B cell (primary cell): ENCODE measurements around the gene ERP44. TPM values are rescaled to one million over a fixed set of nuclear protein-coding genes. Genes with fewer than 3 reads are reported as not detected.

ENCODE experiments used
- ATAC-seq: fragments of 200-7000 bp; cut with Tn5 transposase; one replicate; pipeline ENCODE4 v1.10.0; 2021; ENCODE audit warnings: low read depth, mild to moderate bottlenecking, moderate number of reproducible peaks, moderate library complexity
- CTCF ChIA-PET: fragments of 350-600 bp; sonication (Branson Sonifier 250); formaldehyde crosslinking; loops from one replicate; lab custom pipeline; 2021; ENCODE audit warnings: antibody characterized with exemption, inconsistent platforms; lab: Charles Lee
- POLR2A ChIA-PET: fragments of 350-600 bp; sonication (Branson Sonifier 250); formaldehyde crosslinking; loops from one replicate; lab custom pipeline; 2021; ENCODE audit warnings: antibody characterized with exemption; lab: Charles Lee
- DNase-seq: peaks from one replicate; pipeline ENCODE4 v3.0.0; 2013
- H2AFZ ChIP-seq: 2 replicates; pipeline ENCODE4 v1.6.1; 2012; ENCODE audit warnings: mild to moderate bottlenecking, low read depth, low read length; ENCODE audit not compliant: insufficient read depth, poor library complexity, severe bottlenecking
- H3K27ac ChIP-seq, 2 donors: 1 replicate in 1 of 2; 2 replicates in 1 of 2; pipeline ENCODE4 v1.5.1; 2012 to 2013; ENCODE audit warnings: low read length in 2 of 2, mild to moderate bottlenecking in 2 of 2, moderate library complexity in 1 of 2
- H3K27me3 ChIP-seq, 4 experiments: fragments of 200-600 bp in 1 of 4; sonication (generic) in 1 of 4; replicated peaks in 1 of 4; 1 replicate in 2 of 4; 2 replicates in 2 of 4; pipeline versions ENCODE4 v1.6.1 to v1.7.0; 2013 to 2016; ENCODE audit warnings: low read length in 3 of 4, mild to moderate bottlenecking in 2 of 4, mixed read lengths in 1 of 4, moderate library complexity in 1 of 4; ENCODE audit not compliant: insufficient read depth in 4 of 4, control insufficient read depth in 3 of 4; ENCODE audit errors: control extremely low read depth in 1 of 4
- H3K36me3 ChIP-seq, 2 experiments: replicated peaks in 1 of 2; 1 replicate in 1 of 2; 2 replicates in 1 of 2; pipeline versions ENCODE4 v1.6.1 to v1.7.1; 2013; ENCODE audit warnings: low read length in 1 of 2; ENCODE audit not compliant: insufficient read depth in 2 of 2, control insufficient read depth in 1 of 2; ENCODE audit errors: control extremely low read depth in 1 of 2, extremely low read depth in 1 of 2
- H3K4me1 ChIP-seq, 2 donors: fragments of 200-600 bp in 1 of 2; sonication (generic) in 1 of 2; 1 replicate in 1 of 2; 2 replicates in 1 of 2; pipeline versions ENCODE4 v1.5.1 to v1.6.1; 2013 to 2017; ENCODE audit warnings: low read length in 2 of 2; ENCODE audit not compliant: control insufficient read depth in 2 of 2, insufficient read depth in 2 of 2
- H3K4me2 ChIP-seq: replicated peaks from 2 replicates; pipeline ENCODE3; 2012; ENCODE audit warnings: mild to moderate bottlenecking, low read depth, low read length; ENCODE audit not compliant: poor library complexity, severe bottlenecking
- H3K4me3 ChIP-seq, 5 experiments: fragments of 200-600 bp in 1 of 5; sonication (generic) in 1 of 5; 1 replicate in 3 of 5; 2 replicates in 2 of 5; pipeline versions ENCODE4 v1.5.1 to v1.7.0; 2011 to 2016; ENCODE audit warnings: low read length in 4 of 5, mild to moderate bottlenecking in 4 of 5, low read depth in 2 of 5, control low read depth in 1 of 5, moderate library complexity in 1 of 5; ENCODE audit not compliant: insufficient read depth in 1 of 5; ENCODE audit errors: control extremely low read depth in 1 of 5, extremely low read depth in 1 of 5
- H3K79me2 ChIP-seq: fragments of 200-600 bp; sonication (generic); one replicate; pipeline ENCODE4 v1.6.0; 2016; ENCODE audit warnings: low read length; ENCODE audit not compliant: control insufficient read depth, insufficient read depth
- H3K9ac ChIP-seq: fragments of 200-600 bp; sonication (generic); 2 replicates; pipeline ENCODE4 v1.6.1; 2017; ENCODE audit warnings: mild to moderate bottlenecking, low read length, moderate library complexity
- H3K9me3 ChIP-seq, 3 donors: one replicate each; pipeline versions ENCODE4 v1.6.1 to v1.7.1; 2013; ENCODE audit warnings: low read length in 2 of 3; ENCODE audit not compliant: control insufficient read depth in 2 of 3, insufficient read depth in 1 of 3; ENCODE audit errors: control extremely low read depth in 1 of 3
- H4K20me1 ChIP-seq: 2 replicates; pipeline ENCODE4 v1.6.0; 2012; ENCODE audit warnings: mild to moderate bottlenecking, low read length; ENCODE audit not compliant: insufficient read depth, control insufficient read depth, poor library complexity, severe bottlenecking
- H3K27ac Mint-ChIP-seq: one replicate; pipeline ENCODE4 v1.8.0; 2021; ENCODE audit warnings: mixed read lengths
- H3K27me3 Mint-ChIP-seq: one replicate; pipeline ENCODE4 v1.8.0; 2021; ENCODE audit warnings: mixed read lengths
- H3K4me1 Mint-ChIP-seq: one replicate; pipeline ENCODE4 v1.8.0; 2021; ENCODE audit warnings: mixed read lengths
- H3K4me3 Mint-ChIP-seq: one replicate; pipeline ENCODE4 v1.8.0; 2021; ENCODE audit warnings: mixed read lengths
- H3K9me3 Mint-ChIP-seq: one replicate; pipeline ENCODE4 v1.8.0; 2022; ENCODE audit warnings: mixed read lengths; ENCODE audit not compliant: insufficient read depth
- CTCF ChIP-seq: fragments of 200-600 bp; IDR thresholded peaks from one replicate; pipeline ENCODE4 v1.8.0; 2022; ENCODE audit warnings: antibody characterized with exemption, mild to moderate bottlenecking
- EZH2 ChIP-seq: IDR thresholded peaks from 2 replicates; pipeline ENCODE4 v1.6.1; 2012; ENCODE audit warnings: borderline replicate concordance, low read depth, mild to moderate bottlenecking, moderate library complexity, low read length; ENCODE audit not compliant: insufficient read depth, poor library complexity, severe bottlenecking
- WGBS: methylation state at CpG from one replicate; pipeline ENCODE4 v1.1.5; 2013; ENCODE audit warnings: missing lambda C conversion rate; ENCODE audit not compliant: insufficient coverage; 5-methylcytosine and 5-hydroxymethylcytosine counted together
- intact Hi-C: fragments of 100-400 bp; cut with micrococcal nuclease; formaldehyde crosslinking; loops from one replicate; pipeline ENCODE4 v1.10.0; 2022
- polyA plus RNA-seq: library from polyadenylated mRNA; depleted of rRNA; stranded (reverse); fragments of >200 nt; gene quantifications from 2 replicates; pipeline ENCODE4 v1.2.3, GENCODE V29; 2012
- total RNA-seq, 2 donors: library from RNA; stranded (reverse); fragments of 120-200 nt in 1 of 2; gene quantifications; 1 replicate in 1 of 2; 2 replicates in 1 of 2; pipeline versions ENCODE4 v1.2.3 to v1.2.4, GENCODE V29; 2013 to 2022

The ERP44 gene
- total and polyA plus RNA-seq, 2 donors (not counting 1 experiment from before 2014, with no cell fraction given) = 10.5 to 18.4 TPM

- H3K9ac ChIP-seq = no peak overlapping the region
- peaks cover 76% of the 10 kb centered on the region for H3K79me2 ChIP-seq
- no peak overlapping the region for H3K27ac ChIP-seq
- H3K4me1 ChIP-seq = peaks cover 7 to 13% of the 10 kb centered on the region in 2 donors
- no peaks in the 10 kb centered on the region for H4K20me1 ChIP-seq
- DNase-seq (no peak), ATAC-seq (no peak)
- ChIA-PET CTCF (interaction anchor here (0.7 kb wide), 1 partner anchor 10 kb away, joined by 4 read pairs; no protein-coding TSS in a partner anchor), POLR2A (no interaction called here)
- H3K4me1 Mint-ChIP-seq = peaks cover 31% of the 10 kb centered on the region
- peaks cover 4 to 31% of the 10 kb centered on the region in 2 experiments for H3K36me3 ChIP-seq
- no peak overlapping the region for H3K4me2 ChIP-seq
- H3K27me3 ChIP-seq = no peaks in the 10 kb centered on the region
- intact Hi-C loops = no loop called here
- H3K4me3 Mint-ChIP-seq = no peak overlapping the region
- H3K9me3 Mint-ChIP-seq = no peaks in the 10 kb centered on the region
- no peak for TF ChIP-seq CTCF
- no peak for TF ChIP-seq EZH2
- no peak overlapping the region for H3K27ac Mint-ChIP-seq
- H3K27me3 Mint-ChIP-seq = no peaks in the 10 kb centered on the region
- no peak overlapping the region for H3K4me3 ChIP-seq
- no CpG with 5 or more reads among the region's 1 CpG for WGBS
- H3K9me3 ChIP-seq = no peaks in the 10 kb centered on the region
- H2AFZ ChIP-seq = no peak overlapping the region
Observed at GRCh38 chr9:100049551-100049950, 49.2 kb downstream of the ERP44 start.

- H3K27ac Mint-ChIP-seq = no peak overlapping the region
- H3K9me3 Mint-ChIP-seq = no peaks in the 10 kb centered on the region
- Histone ChIP-seq H4K20me1 (peaks cover 51% of the 10 kb centered on the region), H3K27me3 (no peaks in the 10 kb centered on the region), H3K4me2 (no peak overlapping the region), H3K4me3 (no peak overlapping the region), H3K36me3 (peaks cover 5 to 22% of the 10 kb centered on the region in 2 experiments), H3K27ac (no peak overlapping the region), H2AFZ (no peak overlapping the region), H3K9ac (no peak overlapping the region), H3K4me1 (no peaks in the 10 kb centered on the region), H3K79me2 (peaks cover 100% of the 10 kb centered on the region), H3K9me3 (peaks cover 0 to 1% (median 0%) of the 10 kb centered on the region in 3 donors)
- POLR2A ChIA-PET = no interaction called here
- H3K4me1 Mint-ChIP-seq = peaks cover 38% of the 10 kb centered on the region
- no peak for DNase-seq
- CTCF ChIA-PET = no interaction called here
- no peak overlapping the region for H3K4me3 Mint-ChIP-seq
- ATAC-seq = no peak
- H3K27me3 Mint-ChIP-seq = no peaks in the 10 kb centered on the region
- intact Hi-C loops = no loop called here
- WGBS = no CpG with 5 or more reads among the region's 1 CpG
- no peak for TF ChIP-seq CTCF
- no peak for TF ChIP-seq EZH2
Observed at GRCh38 chr9:100038472-100038871, 60.3 kb downstream of the ERP44 start.
